HG03064 (cell line): ENCODE results near the gene TRPV6.

Experiments used
- ATAC-seq: cut with Tn5 transposase; IDR thresholded peaks from one replicate; pipeline ENCODE4 v1.9.1; 2021; ENCODE audit warnings: low read depth; ENCODE audit not compliant: unreplicated experiment

Gene TRPV6

DNA sequence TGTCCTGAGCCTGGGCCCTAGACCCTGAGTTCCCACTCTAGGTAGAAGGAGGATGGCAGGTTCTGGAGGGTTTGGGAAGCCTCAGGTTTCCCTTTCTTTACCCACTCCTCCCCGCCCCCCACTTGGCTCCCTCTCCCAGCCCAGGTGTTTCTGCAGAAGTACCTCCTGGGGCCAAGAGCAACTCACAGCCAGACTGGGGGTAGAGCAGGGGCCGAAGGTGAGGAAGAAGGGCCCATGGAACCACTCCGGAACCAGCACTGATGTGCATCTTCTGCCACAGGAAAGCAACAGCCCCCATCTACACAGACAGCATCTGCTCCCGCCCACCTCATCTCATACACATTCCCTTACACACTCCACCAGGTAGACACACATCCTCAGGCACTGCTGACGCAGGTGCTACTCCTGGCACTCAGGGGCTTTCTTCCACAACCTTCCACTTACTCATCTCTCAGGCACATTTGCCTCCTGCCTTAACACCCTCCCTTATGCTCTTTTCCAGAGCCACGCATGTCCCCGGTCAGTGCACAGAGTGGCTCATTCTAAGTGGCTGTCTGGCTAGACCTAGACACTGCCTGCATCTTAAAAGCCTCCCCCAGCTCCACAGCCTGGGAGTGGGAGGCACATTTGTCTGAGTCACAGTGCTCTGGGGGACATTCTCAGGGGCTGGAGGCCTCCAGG lies 28.8 kb downstream of the TRPV6 start:
- no peak for ATAC-seq

DNA sequence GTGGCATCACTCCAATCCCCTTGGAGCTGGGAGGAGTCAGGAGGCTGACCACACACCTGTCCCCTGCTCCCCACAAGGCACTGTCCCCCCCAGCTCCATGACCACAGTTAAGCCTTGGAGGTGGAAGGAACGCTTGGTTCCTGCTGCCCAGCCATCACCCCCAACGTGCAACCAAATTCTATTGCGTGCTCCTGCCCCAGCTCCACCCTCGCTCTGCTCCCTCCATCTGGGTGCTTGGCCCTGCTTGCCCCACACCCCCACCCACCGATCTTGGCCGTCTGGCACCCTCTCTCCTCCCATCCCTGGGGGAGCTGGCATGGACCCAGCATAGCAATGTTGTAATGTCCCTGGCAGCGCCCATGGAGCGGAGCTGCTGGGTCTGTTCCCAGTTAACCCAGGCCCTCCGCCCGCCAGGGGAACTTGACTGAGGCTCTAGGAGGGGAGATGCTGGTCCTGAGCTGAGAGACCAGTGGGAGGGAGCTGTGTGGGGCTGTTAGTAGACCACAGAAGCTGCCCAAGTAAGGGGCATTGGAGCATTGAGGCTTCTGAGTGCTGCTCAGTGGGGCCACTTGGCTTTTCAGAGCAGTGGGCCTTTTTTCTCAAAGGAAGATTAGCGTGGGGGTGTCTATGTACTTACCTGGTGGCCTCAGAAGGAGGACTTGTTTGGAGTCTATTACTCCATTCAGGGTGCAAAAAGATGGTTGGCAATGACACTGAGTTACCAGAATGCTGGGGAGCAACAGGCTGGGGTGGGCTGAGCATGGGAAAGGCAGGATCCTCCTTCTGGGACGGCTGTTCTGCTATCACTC lies 29.6 kb downstream of the TRPV6 start:
- no peak for ATAC-seq

DNA sequence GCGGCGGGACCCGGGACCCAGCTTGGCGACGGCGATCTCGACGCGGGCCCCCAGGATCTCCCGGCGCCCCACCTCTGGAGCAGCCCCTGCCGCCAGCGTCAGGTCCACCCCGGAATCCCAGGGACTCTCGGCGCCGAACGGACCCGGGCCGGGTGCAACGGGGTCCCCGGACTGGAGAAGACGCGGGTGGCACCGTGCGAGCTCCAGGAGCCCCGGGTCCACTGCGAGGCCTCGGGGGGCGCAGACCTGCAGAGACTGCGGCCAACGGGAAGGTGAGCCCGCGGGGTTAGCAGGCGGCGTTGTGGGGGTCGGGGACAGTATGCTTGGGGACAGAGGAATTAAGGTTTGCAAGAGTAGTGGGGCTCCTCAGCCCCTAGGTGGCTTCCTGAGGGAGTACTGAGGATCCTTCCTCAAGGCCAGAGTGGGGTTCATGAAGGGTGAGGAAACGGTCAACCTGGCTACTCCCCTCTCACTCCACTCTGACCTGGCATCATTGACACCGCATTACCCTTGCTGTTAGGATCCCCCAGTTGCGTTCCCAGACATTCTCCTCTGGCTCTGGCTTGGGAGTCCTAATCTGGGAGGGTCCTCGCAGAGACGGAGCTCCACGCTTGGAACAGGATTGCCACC lies 30.3 kb downstream of the TRPV6 start:
- peak; percentile 3 for ATAC-seq

DNA sequence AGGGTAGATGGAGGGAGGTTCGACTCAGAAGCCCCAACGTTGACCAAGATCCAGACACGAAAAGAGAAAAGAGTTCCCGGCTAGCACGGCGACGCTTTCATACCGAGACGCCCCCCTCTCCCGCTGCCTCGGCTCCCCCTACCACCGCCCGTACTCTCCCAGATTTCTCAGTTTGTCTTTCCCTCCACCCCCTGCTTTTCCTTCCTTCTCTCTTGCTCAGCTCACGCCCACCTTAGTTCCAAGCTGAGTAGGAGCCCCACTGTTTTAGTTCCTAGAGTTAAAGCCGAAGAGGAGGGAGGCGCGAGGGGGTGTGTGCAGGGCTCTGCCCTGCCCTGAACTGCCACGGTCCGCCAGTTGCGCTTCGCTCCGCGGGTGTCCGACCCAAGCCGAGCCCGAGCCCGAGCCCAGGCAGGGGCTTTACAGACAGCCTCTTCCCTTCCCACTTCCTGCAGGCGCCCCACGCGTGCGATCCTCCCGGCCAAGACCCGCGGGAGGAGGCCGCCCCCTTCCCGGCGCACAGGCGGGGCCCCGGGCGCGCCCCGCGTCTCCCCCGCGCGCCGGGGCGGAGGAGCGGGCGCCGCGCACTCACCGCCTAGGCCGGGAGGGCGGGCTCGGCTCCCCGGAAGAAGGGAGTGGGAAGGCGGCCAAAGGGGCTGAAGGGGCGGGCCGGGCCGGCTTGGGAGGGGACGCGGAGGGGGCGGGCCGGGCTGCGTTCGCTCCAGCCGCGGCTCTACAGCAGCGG lies 31.0 kb downstream of the TRPV6 start, which contains the start of gene EPHB6:
Gene EPHB6 (plus strand): TSS at position 705 of the 742 bp plus-strand sequence. CDS start 8,152 bp downstream, outside the sequence.
- ATAC-seq = peak; percentile 52

DNA sequence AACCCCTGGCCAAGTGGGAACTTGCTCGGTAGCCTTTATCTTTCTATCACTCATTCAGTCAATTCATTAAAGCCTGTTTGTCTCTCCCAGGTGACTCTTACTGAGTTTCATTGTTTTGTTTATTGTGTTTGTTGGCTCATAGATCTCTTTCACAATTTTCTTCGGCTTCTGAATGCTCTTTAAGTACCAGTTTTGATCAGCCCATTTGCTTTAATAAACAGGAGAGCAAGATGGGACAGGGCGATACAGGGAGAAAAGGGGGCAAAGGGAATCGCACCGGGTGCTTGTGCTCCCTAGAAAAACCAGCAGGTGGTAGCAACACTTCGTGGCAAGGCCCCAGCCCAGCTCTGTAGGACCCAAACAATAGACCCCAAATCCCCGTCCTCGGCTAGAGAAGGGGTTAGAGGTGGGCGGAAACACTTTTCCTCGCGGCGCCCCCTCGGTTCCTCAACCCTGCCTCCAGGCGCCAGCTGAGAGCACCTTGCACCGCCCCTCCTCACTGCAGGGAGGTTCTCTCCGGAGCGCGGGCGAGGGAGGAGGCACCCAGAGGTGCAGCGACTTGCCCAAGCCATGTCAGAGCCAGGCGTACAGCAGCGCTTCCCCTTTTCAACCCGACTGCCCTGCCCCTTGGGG lies 31.7 kb downstream of the TRPV6 start:
- ATAC-seq = peak; percentile 80

DNA sequence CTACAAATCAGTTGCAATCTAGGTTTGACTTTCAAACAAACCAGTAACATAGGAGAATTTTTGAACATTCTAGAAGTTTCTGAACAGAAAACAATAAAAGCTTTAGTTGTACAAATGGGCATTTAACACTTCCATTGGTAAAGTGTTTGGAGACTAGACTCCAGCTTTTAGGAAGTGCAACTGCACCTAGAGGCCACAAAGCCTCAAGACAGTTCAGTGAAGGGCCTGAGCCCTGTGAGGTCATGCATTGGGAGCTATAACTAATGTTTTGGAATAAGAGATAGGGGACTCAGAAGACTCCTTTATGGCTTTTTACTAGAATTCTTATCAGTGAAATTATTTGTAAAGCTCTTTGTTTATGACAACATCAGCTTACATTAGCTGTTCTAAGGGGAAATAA lies 33.6 kb downstream of the TRPV6 start:
- ATAC-seq = no peak

DNA sequence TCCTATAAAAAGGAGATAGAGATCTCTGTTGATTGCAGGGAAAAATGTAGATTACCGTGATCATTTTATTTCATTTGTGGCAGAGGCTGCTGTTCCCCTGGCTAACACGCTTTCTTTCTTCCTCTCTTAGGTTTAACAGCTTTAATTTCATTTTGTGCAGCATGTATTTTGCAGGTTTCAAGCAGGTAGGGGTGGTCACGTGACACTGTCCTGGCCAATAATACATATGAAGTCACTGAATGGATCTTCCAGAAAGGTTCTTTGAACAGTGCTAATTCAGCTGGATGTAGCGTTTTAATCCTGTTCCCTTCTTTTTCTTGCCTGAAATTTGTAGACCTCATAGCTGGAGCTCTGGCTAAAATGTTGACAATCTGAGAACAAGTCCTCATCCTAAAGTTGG lies 34.3 kb downstream of the TRPV6 start:
- no peak for ATAC-seq

DNA sequence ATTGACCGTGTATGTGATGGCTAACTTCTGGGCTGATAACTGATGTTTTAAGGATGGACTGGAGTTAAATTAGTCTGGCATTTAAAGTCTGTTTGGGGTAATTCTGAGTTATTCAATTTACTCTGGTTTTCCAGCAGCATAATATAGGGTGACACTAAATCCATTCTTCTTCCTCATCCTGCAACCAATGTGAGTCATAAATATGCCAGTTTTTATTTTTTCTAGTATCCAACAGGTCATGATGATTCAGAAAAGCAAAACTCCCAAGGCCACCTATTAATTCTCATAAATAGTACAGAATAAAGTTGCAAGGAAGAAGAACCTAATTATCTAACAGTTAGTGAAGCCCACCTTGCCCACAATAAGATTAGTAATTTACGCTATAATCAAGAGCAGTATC lies 38.2 kb downstream of the TRPV6 start:
- ATAC-seq = no peak

DNA sequence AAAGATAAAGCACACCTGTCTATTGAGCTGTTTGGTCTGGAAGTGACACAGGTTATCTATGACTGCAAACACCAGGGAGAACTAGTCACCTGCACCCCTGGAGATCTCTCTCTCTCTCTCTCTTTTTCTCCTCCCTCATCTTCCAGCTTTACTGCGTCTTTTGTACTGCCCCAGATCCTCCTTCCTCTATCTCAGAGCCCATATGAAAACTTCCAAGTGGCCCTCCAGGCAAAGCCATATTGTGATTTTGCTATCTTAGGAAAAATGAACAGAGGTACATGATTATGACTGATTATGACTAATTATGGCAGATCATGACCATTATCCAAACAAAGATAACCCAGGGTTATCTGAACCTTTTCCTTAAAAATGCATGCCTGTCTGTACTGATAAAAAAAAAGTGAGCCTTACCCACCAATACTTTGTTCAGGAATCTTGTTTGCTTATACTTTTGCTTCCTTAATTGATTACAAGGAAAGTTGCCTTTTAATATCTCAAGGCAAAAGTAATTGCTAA lies 43.2 kb downstream of the TRPV6 start:
- no peak for ATAC-seq

DNA sequence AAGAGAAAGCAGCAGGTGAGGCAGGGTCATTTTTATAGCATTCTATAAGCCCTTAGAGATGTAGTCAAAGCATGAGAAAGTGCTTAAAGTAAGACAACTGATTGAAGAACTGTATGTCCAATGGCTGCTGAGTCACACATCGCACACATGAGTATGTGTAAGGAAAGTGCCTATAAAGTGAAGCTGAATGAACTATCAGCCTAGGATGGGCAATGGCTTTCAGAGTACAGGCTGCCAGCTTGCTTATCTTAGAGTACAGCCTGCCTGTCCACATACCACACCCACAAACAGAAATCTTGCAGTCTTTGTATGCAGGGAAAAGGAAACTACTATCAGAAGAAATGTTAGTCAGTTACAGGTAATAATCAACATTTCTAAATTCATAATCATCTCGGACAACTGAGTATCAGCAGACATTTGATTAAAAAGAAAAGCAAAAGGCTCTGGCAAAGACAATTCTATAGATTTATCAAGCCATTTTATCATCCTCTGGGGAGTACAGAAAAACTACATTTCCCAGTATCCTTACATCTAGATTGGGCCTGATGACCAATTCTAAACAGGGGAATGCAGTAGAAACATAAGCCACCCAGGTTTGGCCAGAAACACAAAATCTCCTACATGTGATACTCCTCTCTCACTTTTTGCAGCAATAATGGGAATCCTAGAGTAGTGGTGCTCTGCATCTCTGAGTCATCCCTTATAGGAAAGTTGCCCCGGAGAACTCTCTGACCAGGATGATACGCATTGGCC lies 46.9 kb downstream of the TRPV6 start:
- ATAC-seq = no peak

DNA sequence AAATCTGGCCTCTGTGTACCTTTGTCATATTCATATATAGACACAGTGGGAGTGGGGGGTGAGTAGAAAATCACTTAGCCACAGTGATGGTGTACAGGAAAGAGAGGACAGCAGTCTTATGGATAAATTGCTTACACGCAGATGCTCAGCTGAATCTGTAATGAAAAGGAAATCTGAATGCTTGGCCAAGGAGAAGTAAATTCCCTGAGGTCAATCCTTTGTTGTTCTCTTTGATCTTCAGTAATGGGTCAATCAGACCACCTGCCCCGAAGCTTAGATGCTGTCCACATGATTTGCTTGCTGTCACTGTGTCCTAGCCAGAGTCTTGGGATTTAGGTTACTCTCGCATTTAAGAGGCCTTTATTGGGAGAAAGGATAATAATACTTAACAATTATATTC lies 49.1 kb downstream of the TRPV6 start:
- ATAC-seq = no peak

DNA sequence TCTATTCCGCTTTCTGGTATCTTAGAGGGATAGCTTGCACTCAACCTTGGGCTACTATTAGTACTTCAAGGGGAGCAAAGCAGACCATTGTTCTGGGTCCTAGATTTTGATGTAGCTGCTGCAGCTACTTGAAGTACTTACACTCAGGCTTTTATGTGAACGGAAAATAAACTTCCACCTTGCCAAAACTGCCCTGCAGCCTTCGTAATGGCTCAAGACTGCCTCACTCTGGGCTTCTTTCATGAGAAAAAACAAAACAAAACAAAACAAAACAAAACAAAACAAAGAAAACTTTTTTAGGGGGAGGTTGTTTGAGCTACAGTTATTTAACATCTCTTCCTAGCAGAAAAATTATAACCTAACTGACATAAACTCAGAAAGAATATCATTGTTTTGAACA lies 50.1 kb downstream of the TRPV6 start:
- no peak for ATAC-seq

DNA sequence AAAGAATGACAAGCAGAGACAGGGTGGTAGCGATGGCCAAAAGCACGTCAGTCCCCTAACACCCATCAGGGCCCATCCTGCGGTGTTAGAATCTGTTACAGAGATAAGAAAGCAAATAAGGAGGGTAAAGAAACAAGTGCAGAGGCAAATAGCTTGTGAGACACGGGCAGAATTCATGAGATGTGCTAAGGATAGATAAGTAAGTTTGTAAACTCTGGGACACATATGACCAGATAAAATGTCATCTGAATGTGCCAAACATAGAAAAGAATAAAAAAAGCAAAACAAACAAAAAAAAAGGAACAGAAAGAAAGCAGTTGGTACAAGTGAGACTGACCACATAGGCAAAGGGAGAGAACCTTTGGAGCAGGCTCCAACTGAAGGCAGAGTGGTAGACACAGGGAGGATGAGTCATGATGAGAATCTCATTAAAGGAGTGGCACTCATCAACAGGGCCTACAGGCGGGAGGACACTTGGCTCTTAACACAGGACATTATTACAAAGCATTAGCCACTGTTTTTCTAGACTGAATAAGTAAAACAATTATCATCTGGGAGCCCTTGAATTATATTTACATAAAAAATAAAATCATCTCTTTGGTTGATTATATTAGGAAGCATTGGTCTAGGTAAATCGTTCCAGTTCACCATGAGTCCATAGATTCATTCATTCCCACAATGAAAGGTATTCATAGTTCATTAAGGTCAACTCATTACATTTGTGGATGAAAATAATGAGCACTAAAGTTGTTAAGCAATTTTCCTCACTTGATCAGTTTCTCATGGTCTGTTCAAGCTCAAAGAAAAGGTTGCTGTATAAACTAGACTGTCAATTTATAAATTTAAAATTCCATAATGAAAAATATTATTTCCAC lies 52.1 kb downstream of the TRPV6 start:
- ATAC-seq = peak; percentile 55

DNA sequence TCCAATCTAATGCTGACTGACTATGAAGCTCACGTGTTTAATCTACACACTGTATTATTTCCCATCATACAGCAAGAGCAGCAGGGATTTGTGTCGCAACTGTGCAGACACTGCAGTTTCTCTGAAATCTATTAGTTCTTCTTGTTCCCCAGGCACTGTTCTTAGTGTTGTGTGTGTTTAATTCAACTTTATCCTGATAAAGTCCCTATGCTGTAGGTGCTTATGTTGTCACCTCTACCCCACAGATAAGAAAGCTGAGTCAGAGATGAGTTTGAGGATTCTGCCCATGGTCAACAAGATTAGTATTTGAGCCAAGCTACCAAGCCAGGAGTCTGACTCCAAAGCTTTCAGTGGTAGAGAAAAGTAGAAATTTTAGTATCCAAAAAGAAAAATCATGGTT lies 53.1 kb downstream of the TRPV6 start:
- ATAC-seq = no peak

DNA sequence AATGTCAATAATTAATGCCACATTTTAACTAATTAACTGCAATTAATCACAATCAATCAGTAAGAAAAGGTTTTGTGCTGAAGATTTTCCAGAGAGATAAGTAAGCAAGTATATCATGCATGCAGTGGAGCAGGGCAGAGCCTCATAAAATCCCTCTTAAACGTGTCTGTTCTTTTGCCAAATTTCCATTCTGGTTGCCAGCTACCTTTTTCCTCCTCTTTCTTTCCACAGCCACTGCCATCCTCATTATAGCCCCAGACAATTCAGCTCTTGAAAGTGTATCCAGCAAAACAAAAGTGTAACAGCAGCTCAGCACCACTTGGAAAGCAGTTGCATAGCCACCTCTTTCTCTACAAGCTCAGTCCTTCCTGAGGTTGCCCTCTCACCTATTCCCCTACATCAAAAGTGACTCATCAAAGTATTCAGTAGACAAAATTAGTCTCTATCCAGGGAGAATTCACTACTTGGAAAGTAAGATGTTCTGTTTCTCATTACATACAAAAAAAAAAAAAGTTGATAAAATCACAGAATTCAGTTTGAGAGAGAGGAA lies 57.5 kb downstream of the TRPV6 start:
- no peak for ATAC-seq

DNA sequence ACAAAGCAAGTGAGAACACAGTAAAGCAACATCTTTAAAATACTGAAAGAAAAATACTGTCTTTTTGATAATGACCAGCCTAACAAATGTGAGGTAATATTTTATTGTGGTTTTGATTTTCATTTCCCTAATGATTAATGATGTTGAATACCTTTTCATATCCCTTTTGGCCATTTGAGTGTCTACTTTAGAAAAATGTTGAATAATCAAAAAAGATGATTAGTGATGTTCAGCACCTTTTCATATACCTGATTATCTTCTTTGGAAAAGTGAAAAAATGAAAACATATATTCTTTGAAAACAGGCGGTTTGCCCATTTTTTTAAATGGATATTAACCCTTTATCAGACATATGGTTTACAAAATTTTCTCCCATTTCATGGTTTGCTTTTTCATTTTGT lies 62.8 kb downstream of the TRPV6 start:
- ATAC-seq = no peak
